Esophagus squamous epithelium (tissue), 5 donors: ENCODE measurements around the gene FOXL2NB. TPM values are rescaled to one million over a fixed set of nuclear protein-coding genes. Genes with fewer than 3 reads are reported as not detected.

Source experiments
- DNase-seq: peaks from one replicate; lab custom pipeline; 2025; lab: John Stamatoyannopoulos, UW
- H3K27ac ChIP-seq, 4 donors: fragments of 200-600 bp; sonication (generic); one replicate each; pipeline ENCODE4 v1.5.1; 2016 to 2019; ENCODE audit warnings: mild to moderate bottlenecking in 1 of 4
- H3K27me3 ChIP-seq, 4 donors: fragments of 200-600 bp; sonication (generic); 1 replicate in 3 of 4; 2 replicates in 1 of 4; pipeline versions ENCODE4 v1.5.1 to v1.6.0; 2017 to 2021; ENCODE audit warnings: antibody characterized with exemption in 1 of 4
- H3K36me3 ChIP-seq, 3 donors: fragments of 200-600 bp; sonication (generic); one replicate each; pipeline ENCODE4 v1.5.1; 2016 to 2019
- H3K4me1 ChIP-seq, 3 donors: fragments of 200-600 bp; sonication (generic); one replicate each; pipeline ENCODE4 v1.5.1; 2017 to 2019
- H3K4me3 ChIP-seq, 4 donors: fragments of 200-600 bp; sonication (generic); 1 replicate in 3 of 4; 2 replicates in 1 of 4; pipeline ENCODE4 v1.5.1; 2016 to 2019; ENCODE audit warnings: mild to moderate bottlenecking in 2 of 4, moderate library complexity in 1 of 4
- H3K9me3 ChIP-seq, 3 donors: fragments of 200-600 bp; sonication (generic); one replicate each; pipeline ENCODE4 v1.5.1; 2016 to 2019
- CTCF ChIP-seq, 6 experiments: fragments of 450-650 bp in 4 of 6; fragments of 200-600 bp in 2 of 6; sonication (generic) in 2 of 6; IDR thresholded peaks; one replicate each; pipeline ENCODE4 v1.5.1; 2016 to 2019; ENCODE audit warnings: antibody characterized with exemption in 6 of 6, mild to moderate bottlenecking in 4 of 6, moderate library complexity in 4 of 6
- POLR2A ChIP-seq, 4 donors: fragments of 450-650 bp; IDR thresholded peaks; one replicate each; pipeline ENCODE4 v1.6.1; 2017; ENCODE audit warnings: antibody characterized with exemption in 4 of 4, mild to moderate bottlenecking in 4 of 4, moderate library complexity in 3 of 4
- WGBS, 2 donors: methylation state at CpG; one replicate each; pipeline ENCODE4 v1.1.5; 2018; 5-methylcytosine and 5-hydroxymethylcytosine counted together
- intact Hi-C: fragments of 100-400 bp; cut with DNase I; formaldehyde crosslinking; loops from one replicate; pipeline ENCODE4 v1.15.0; 2022
- total RNA-seq, 4 donors: library from RNA; depleted of rRNA; stranded (reverse); fragments of >200 nt; gene quantifications; one replicate each; pipeline ENCODE4 v1.1.0, GENCODE V29; 2016
- donor health status: DM: yes; HTN: yes; CAD: no.

FOXL2NB gene
- total RNA-seq, 4 donors from 2014 or later: 0.57 to 1.1 TPM; not detected in 2

GRCh38 chr3:138938877-138939560 lies 8.0 kb upstream of the FOXL2NB start:
- TF ChIP-seq CTCF (IDR thresholded peaks at IDR 0.05): no peak
- no peak for TF ChIP-seq POLR2A (IDR thresholded peaks at IDR 0.05)
- Histone ChIP-seq H3K4me3 (peak overlapping the region in 1 of 4 donors; percentile 36), H3K4me1 (peaks cover 34 to 47% (median 43%) of the 10 kb centered on the region in 3 donors), H3K27me3 (peaks cover 32 to 97% (median 73%) of the 10 kb centered on the region in 4 donors), H3K36me3 (no peaks in the 10 kb centered on the region), H3K27ac (no peak overlapping the region), H3K9me3 (no peaks in the 10 kb centered on the region)
- 7 to 10% methylated on average over 16 to 31 of the region's 32 CpGs for WGBS, 2 donors
- no peak for DNase-seq
- intact Hi-C loops: loop anchor here (5.0 kb wide), 1 partner anchor 388 kb away; no protein-coding TSS in a partner anchor

- Histone ChIP-seq H3K36me3 (no peaks in the 10 kb centered on the region), H3K27me3 (peaks cover 32 to 100% (median 80%) of the 10 kb centered on the region in 4 donors), H3K27ac (no peak overlapping the region), H3K9me3 (no peaks in the 10 kb centered on the region), H3K4me1 (peaks cover 34 to 53% (median 50%) of the 10 kb centered on the region in 3 donors), H3K4me3 (no peak overlapping the region)
- DNase-seq: no peak
- intact Hi-C loops: loop anchor here (5.0 kb wide), 1 partner anchor 388 kb away; no protein-coding TSS in a partner anchor
- TF ChIP-seq CTCF (IDR thresholded peaks at IDR 0.05): no peak
- 20 to 23% methylated on average over 23 of the region's 52 CpGs for WGBS, 2 donors
Measured at GRCh38 chr3:138939561-138940241, 7.3 kb upstream of the FOXL2NB start.

GRCh38 chr3:138940446-138940845 lies 6.6 kb upstream of the FOXL2NB start:
- Histone ChIP-seq H3K27ac (no peak overlapping the region), H3K9me3 (no peaks in the 10 kb centered on the region), H3K36me3 (no peaks in the 10 kb centered on the region), H3K4me3 (no peak overlapping the region), H3K4me1 (peaks cover 42 to 61% (median 57%) of the 10 kb centered on the region in 3 donors), H3K27me3 (peaks cover 38 to 100% (median 86%) of the 10 kb centered on the region in 4 donors)
- DNase-seq: no peak
- 75 to 81% methylated on average over 4 to 6 of the region's 6 CpGs for WGBS, 2 donors
- TF ChIP-seq CTCF (IDR thresholded peaks at IDR 0.05) (no peak), POLR2A (IDR thresholded peaks at IDR 0.05) (no peak)
- intact Hi-C loops: no loop called here

GRCh38 chr3:138941259-138941885 lies 5.6 kb upstream of the FOXL2NB start:
- intact Hi-C loops: no loop called here
- Histone ChIP-seq H3K27me3 (peaks cover 44 to 100% (median 85%) of the 10 kb centered on the region in 4 donors), H3K36me3 (no peaks in the 10 kb centered on the region), H3K27ac (no peak overlapping the region), H3K9me3 (no peaks in the 10 kb centered on the region), H3K4me3 (no peak overlapping the region), H3K4me1 (peaks cover 43 to 62% (median 51%) of the 10 kb centered on the region in 3 donors)
- no peak for DNase-seq
- peak in 4 of 6 experiments; percentile 20 to 57 (median 35) for TF ChIP-seq CTCF (IDR thresholded peaks at IDR 0.05)
- TF ChIP-seq POLR2A (IDR thresholded peaks at IDR 0.05): no peak
- WGBS, 2 donors: 54 to 62% methylated on average over 6 of the region's 7 CpGs
